Right lobe of liver (tissue), 4 donors: ENCODE measurements around the gene LACTBL1.

ENCODE experiments used
- POLR2A ChIP-seq: fragments of 450-650 bp; IDR thresholded peaks from one replicate; pipeline ENCODE4 v1.6.1; 2017; ENCODE audit warnings: antibody characterized with exemption, mild to moderate bottlenecking
- TF ChIP-seq, protein P1 (sequence below), 4 donors: fragments of 200-600 bp in 3 of 4; fragments of 450-650 bp in 1 of 4; IDR thresholded peaks; one replicate each; pipeline versions ENCODE4 v1.5.1 to v1.8.0; 2016 to 2022; ENCODE audit warnings: antibody characterized with exemption in 4 of 4, mild to moderate bottlenecking in 2 of 4
- donor health status: DM: no; HTN: no; CAD: no.
- donor health status: DM: no; HTN: no; CAD: no.
- donor health status: DM: no; HTN: yes; CAD: no.

DNA sequence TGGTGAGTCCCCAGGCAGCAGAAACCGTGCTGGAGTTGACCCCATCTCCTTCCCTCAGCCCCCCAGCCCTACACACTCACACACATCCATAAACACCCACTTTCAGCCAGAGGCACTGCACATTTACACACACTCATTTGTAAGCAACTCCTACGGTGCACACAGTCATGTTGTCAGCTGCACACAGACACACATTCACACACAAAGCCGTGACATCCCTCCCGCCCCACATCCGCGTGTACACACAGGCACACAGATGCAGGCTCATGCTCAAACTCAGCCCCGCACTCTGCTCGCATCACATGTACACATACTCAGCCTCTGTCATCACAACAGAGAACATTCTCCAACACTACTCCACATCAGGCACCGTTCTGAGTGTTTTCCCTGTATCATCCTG lies 47.6 kb downstream of the LACTBL1 start:
- TF ChIP-seq, protein P1, sequence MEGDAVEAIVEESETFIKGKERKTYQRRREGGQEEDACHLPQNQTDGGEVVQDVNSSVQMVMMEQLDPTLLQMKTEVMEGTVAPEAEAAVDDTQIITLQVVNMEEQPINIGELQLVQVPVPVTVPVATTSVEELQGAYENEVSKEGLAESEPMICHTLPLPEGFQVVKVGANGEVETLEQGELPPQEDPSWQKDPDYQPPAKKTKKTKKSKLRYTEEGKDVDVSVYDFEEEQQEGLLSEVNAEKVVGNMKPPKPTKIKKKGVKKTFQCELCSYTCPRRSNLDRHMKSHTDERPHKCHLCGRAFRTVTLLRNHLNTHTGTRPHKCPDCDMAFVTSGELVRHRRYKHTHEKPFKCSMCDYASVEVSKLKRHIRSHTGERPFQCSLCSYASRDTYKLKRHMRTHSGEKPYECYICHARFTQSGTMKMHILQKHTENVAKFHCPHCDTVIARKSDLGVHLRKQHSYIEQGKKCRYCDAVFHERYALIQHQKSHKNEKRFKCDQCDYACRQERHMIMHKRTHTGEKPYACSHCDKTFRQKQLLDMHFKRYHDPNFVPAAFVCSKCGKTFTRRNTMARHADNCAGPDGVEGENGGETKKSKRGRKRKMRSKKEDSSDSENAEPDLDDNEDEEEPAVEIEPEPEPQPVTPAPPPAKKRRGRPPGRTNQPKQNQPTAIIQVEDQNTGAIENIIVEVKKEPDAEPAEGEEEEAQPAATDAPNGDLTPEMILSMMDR (IDR thresholded peaks at IDR 0.05) = no peak
- TF ChIP-seq POLR2A = no peak
